Measurements from ENCODE around the gene SLC9A2. TPM values are rescaled to one million over a fixed set of nuclear protein-coding genes. Genes with fewer than 3 reads are reported as not detected.
A peak's percentile ranks its signal among the peaks of the same experiment; 100 is the strongest.

The SLC9A2 gene
- total and polyA plus RNA-seq, 5 donors from 2014 or later: not detected

DNA sequence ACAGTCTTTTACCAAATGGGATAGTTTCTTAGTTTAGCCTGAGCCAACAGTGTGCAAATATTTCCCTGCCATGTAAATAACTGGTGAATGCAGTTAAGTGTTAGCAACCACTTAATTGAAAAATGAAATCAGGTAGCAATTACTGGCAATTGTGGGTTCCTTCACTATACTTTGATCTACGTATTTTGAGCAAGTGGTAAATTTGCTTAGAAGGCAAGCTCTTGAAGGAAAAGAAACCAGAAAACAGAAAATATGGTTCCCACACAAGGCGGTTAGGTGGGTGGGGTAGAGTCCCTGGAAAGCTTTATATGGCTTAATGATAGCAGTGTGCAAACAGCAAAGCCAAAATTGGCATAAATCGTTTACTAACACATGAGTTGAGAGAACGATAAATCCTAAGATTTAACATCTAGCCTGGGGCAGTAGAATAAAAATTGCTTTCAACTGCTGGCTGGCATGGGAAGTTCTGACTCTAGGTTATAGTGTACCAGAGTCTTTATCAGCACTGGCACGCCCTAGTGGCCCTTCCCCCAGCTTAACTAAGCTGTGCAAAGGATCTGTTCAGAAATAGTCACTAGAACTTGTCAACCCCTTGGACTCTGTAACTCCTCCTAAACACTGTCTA lies 17.0 kb downstream of the SLC9A2 start:
- Mint-ChIP-seq H3K36me3 (no peaks in the 10 kb centered on the region), H3K4me1 (no peaks in the 10 kb centered on the region), H3K27ac (no peak overlapping the region), H3K27me3 (peaks cover 4% of the 10 kb centered on the region), H3K9me3 (no peaks in the 10 kb centered on the region), H3K4me3 (no peak overlapping the region)
- Histone ChIP-seq H3K4me1 (ENCODE audit: control insufficient read depth, insufficient read depth, low read length, poor library complexity, severe bottlenecking) (no peaks in the 10 kb centered on the region), H3K4me3 (ENCODE audit: low read depth, low read length) (no peak overlapping the region), H3K27me3 (ENCODE audit: control insufficient read depth, insufficient read depth, low read length) (peaks cover 2% of the 10 kb centered on the region), H3K36me3 (ENCODE audit: control insufficient read depth, insufficient read depth, low read length) (no peaks in the 10 kb centered on the region), H3K9me3 (ENCODE audit: control insufficient read depth in 2 of 2, low read length in 2 of 2) (no peaks in the 10 kb centered on the region), H3K27ac (ENCODE audit: insufficient read depth, low read length, poor library complexity, severe bottlenecking) (no peak overlapping the region)
- DNase-seq (no peak), ATAC-seq (ENCODE audit: low read depth in 2 of 2) (no peak)

GRCh38 chr2:102637358-102637757 lies 18.0 kb downstream of the SLC9A2 start:
- H3K9me3 Mint-ChIP-seq: no peaks in the 10 kb centered on the region
- no peaks in the 10 kb centered on the region for H3K9me3 ChIP-seq (ENCODE audit: control insufficient read depth in 2 of 2, low read length in 2 of 2)
- H3K4me1 ChIP-seq (ENCODE audit: control insufficient read depth, insufficient read depth, low read length, poor library complexity, severe bottlenecking): no peaks in the 10 kb centered on the region
- no peak for DNase-seq
- ATAC-seq (ENCODE audit: low read depth in 2 of 2): no peak
- no peak overlapping the region for H3K27ac Mint-ChIP-seq
- no peak overlapping the region for H3K27ac ChIP-seq (ENCODE audit: insufficient read depth, low read length, poor library complexity, severe bottlenecking)
- no peak overlapping the region for H3K4me3 Mint-ChIP-seq
- H3K27me3 ChIP-seq (ENCODE audit: control insufficient read depth, insufficient read depth, low read length): peaks cover 2% of the 10 kb centered on the region
- peaks cover 6% of the 10 kb centered on the region for H3K27me3 Mint-ChIP-seq
- no peak overlapping the region for H3K4me3 ChIP-seq (ENCODE audit: low read depth, low read length)
- H3K36me3 Mint-ChIP-seq: no peaks in the 10 kb centered on the region
- no peaks in the 10 kb centered on the region for H3K36me3 ChIP-seq (ENCODE audit: control insufficient read depth, insufficient read depth, low read length)
- H3K4me1 Mint-ChIP-seq: no peaks in the 10 kb centered on the region

- no peaks in the 10 kb centered on the region for H3K4me1 Mint-ChIP-seq
Measured at GRCh38 chr2:102639429-102639828, 20.1 kb downstream of the SLC9A2 start.

DNA sequence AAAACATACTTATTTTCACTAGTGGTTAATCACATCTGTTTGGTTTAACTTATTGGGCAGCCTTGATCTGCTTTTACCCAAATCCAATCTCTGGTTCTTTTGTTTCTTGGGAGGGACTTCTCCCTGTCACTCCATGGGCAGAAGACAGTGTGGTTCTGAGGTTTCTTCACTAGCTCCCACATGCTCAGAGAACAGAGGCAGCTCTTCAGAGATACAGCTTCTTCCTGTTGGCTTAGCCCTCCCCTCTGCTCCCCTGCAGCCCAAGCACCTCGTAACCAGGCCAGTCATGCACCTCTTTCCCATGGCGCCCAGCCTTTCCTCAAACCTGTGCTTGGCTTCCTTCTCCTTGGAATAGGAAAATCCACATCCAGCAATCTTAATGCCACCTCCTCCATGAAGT lies 32.8 kb downstream of the SLC9A2 start:
- Mint-ChIP-seq H3K4me3 (no peak overlapping the region), H3K4me1 (no peaks in the 10 kb centered on the region), H3K27me3 (peaks cover 16% of the 10 kb centered on the region), H3K36me3 (no peaks in the 10 kb centered on the region), H3K27ac (no peak overlapping the region), H3K9me3 (peaks cover 0 to 7% (median 2%) of the 10 kb centered on the region in 7 donors)
- Histone ChIP-seq H3K4me1 (ENCODE audit: control insufficient read depth, insufficient read depth, low read length, poor library complexity, severe bottlenecking) (no peaks in the 10 kb centered on the region), H3K27ac (ENCODE audit: insufficient read depth, low read length, poor library complexity, severe bottlenecking) (no peak overlapping the region), H3K4me3 (ENCODE audit: low read depth, low read length) (no peak overlapping the region), H3K36me3 (ENCODE audit: control insufficient read depth, insufficient read depth, low read length) (no peaks in the 10 kb centered on the region), H3K9me3 (ENCODE audit: control insufficient read depth in 2 of 2, low read length in 2 of 2) (no peaks in the 10 kb centered on the region), H3K27me3 (ENCODE audit: control insufficient read depth, insufficient read depth, low read length) (no peaks in the 10 kb centered on the region)
- ATAC-seq (ENCODE audit: low read depth in 2 of 2) (no peak), DNase-seq (no peak)

More at GRCh38 chr2:102639429-102639828, 20.1 kb downstream of the SLC9A2 start:
- H3K9me3 Mint-ChIP-seq: no peaks in the 10 kb centered on the region
- H3K4me3 ChIP-seq (ENCODE audit: low read depth, low read length): no peak overlapping the region
- H3K27me3 ChIP-seq (ENCODE audit: control insufficient read depth, insufficient read depth, low read length): peaks cover 2% of the 10 kb centered on the region
- no peaks in the 10 kb centered on the region for H3K36me3 ChIP-seq (ENCODE audit: control insufficient read depth, insufficient read depth, low read length)
- ATAC-seq (ENCODE audit: low read depth in 2 of 2) (no peak), DNase-seq (no peak)
- no peak overlapping the region for H3K27ac ChIP-seq (ENCODE audit: insufficient read depth, low read length, poor library complexity, severe bottlenecking)
- H3K4me3 Mint-ChIP-seq: no peak overlapping the region
- peaks cover 13% of the 10 kb centered on the region for H3K27me3 Mint-ChIP-seq
- no peaks in the 10 kb centered on the region for H3K36me3 Mint-ChIP-seq
- H3K27ac Mint-ChIP-seq: no peak overlapping the region
- H3K9me3 ChIP-seq (ENCODE audit: control insufficient read depth in 2 of 2, low read length in 2 of 2): no peaks in the 10 kb centered on the region
- H3K4me1 ChIP-seq (ENCODE audit: control insufficient read depth, insufficient read depth, low read length, poor library complexity, severe bottlenecking): no peaks in the 10 kb centered on the region

DNA sequence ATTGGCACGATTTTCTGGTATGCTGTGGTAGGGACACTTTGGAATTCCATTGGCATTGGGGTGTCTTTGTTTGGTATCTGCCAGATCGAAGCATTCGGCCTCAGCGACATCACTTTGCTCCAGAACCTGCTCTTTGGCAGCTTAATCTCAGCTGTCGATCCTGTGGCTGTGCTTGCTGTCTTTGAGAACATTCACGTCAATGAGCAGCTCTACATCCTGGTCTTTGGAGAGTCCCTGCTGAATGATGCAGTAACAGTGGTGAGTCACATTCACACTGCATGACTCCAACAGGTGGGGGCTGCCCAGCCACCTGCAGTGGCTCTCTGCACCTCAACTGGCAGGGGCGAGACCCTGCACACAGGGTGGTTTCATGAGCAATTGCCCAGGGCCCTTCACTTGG lies 38.4 kb downstream of the SLC9A2 start:
- Histone ChIP-seq H3K27ac (ENCODE audit: insufficient read depth, low read length, poor library complexity, severe bottlenecking) (no peak overlapping the region), H3K4me1 (ENCODE audit: control insufficient read depth, insufficient read depth, low read length, poor library complexity, severe bottlenecking) (no peaks in the 10 kb centered on the region), H3K9me3 (ENCODE audit: control insufficient read depth in 2 of 2, low read length in 2 of 2) (no peaks in the 10 kb centered on the region), H3K4me3 (ENCODE audit: low read depth, low read length) (no peak overlapping the region), H3K36me3 (ENCODE audit: control insufficient read depth, insufficient read depth, low read length) (no peaks in the 10 kb centered on the region), H3K27me3 (ENCODE audit: control insufficient read depth, insufficient read depth, low read length) (no peaks in the 10 kb centered on the region)
- ATAC-seq (ENCODE audit: low read depth in 2 of 2) (no peak), DNase-seq (peak in 1 of 3 donors; percentile 5)
- Mint-ChIP-seq H3K27me3 (peaks cover 12% of the 10 kb centered on the region), H3K4me3 (no peak overlapping the region), H3K4me1 (peaks cover 0 to 7% (median 2%) of the 10 kb centered on the region in 4 donors), H3K36me3 (no peaks in the 10 kb centered on the region), H3K27ac (no peak overlapping the region), H3K9me3 (no peaks in the 10 kb centered on the region)

- Mint-ChIP-seq H3K36me3 (no peaks in the 10 kb centered on the region), H3K27ac (no peak overlapping the region), H3K4me3 (no peak overlapping the region), H3K9me3 (no peaks in the 10 kb centered on the region), H3K27me3 (peaks cover 7% of the 10 kb centered on the region), H3K4me1 (peaks cover 0 to 11% (median 5%) of the 10 kb centered on the region in 4 donors)
- H3K4me3 ChIP-seq (ENCODE audit: low read depth, low read length): no peak overlapping the region
- no peaks in the 10 kb centered on the region for H3K9me3 ChIP-seq (ENCODE audit: control insufficient read depth in 2 of 2, low read length in 2 of 2)
- no peaks in the 10 kb centered on the region for H3K27me3 ChIP-seq (ENCODE audit: control insufficient read depth, insufficient read depth, low read length)
- ATAC-seq (ENCODE audit: low read depth in 2 of 2): no peak
- DNase-seq: no peak
- H3K36me3 ChIP-seq (ENCODE audit: control insufficient read depth, insufficient read depth, low read length): no peaks in the 10 kb centered on the region
- H3K4me1 ChIP-seq (ENCODE audit: control insufficient read depth, insufficient read depth, low read length, poor library complexity, severe bottlenecking): no peaks in the 10 kb centered on the region
- no peak overlapping the region for H3K27ac ChIP-seq (ENCODE audit: insufficient read depth, low read length, poor library complexity, severe bottlenecking)
Measured at GRCh38 chr2:102660070-102660469, 40.7 kb downstream of the SLC9A2 start.

GRCh38 chr2:102660574-102660973 lies 41.2 kb downstream of the SLC9A2 start:
- no peak overlapping the region for H3K4me3 Mint-ChIP-seq
- H3K9me3 ChIP-seq (ENCODE audit: control insufficient read depth in 2 of 2, low read length in 2 of 2): no peaks in the 10 kb centered on the region
- H3K27ac Mint-ChIP-seq: no peak overlapping the region
- H3K9me3 Mint-ChIP-seq: no peaks in the 10 kb centered on the region
- peaks cover 7% of the 10 kb centered on the region for H3K27me3 Mint-ChIP-seq
- no peak for DNase-seq
- H3K4me1 Mint-ChIP-seq: peaks cover 0 to 11% (median 5%) of the 10 kb centered on the region in 4 donors
- H3K4me3 ChIP-seq (ENCODE audit: low read depth, low read length): no peak overlapping the region
- H3K27me3 ChIP-seq (ENCODE audit: control insufficient read depth, insufficient read depth, low read length): no peaks in the 10 kb centered on the region
- ATAC-seq (ENCODE audit: low read depth in 2 of 2): no peak
- no peak overlapping the region for H3K27ac ChIP-seq (ENCODE audit: insufficient read depth, low read length, poor library complexity, severe bottlenecking)
- H3K4me1 ChIP-seq (ENCODE audit: control insufficient read depth, insufficient read depth, low read length, poor library complexity, severe bottlenecking): no peaks in the 10 kb centered on the region
- H3K36me3 Mint-ChIP-seq: no peaks in the 10 kb centered on the region
- H3K36me3 ChIP-seq (ENCODE audit: control insufficient read depth, insufficient read depth, low read length): no peaks in the 10 kb centered on the region

DNA sequence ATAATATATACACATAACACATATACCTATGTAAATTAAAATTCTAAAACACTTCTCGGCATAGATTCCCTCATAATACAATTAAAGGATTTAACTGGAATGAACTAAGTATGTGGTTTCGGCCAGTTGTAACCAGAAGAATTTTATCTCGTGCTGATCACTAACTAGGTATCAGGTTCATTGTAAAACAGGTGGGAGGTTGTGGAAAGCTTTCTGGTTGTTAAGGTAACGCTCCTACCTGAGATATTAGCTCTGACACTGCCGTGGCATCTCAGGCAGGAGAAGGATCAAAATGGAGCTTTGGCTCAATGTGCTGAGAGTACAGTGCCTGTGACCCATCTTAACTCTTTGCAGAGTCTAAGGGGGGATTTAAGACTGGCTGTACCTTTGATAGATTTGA lies 42.5 kb downstream of the SLC9A2 start:
- Mint-ChIP-seq H3K4me1 (peaks cover 0 to 11% (median 5%) of the 10 kb centered on the region in 4 donors), H3K27me3 (peaks cover 7% of the 10 kb centered on the region), H3K27ac (no peak overlapping the region), H3K36me3 (no peaks in the 10 kb centered on the region), H3K4me3 (no peak overlapping the region), H3K9me3 (no peaks in the 10 kb centered on the region)
- Histone ChIP-seq H3K27me3 (ENCODE audit: control insufficient read depth, insufficient read depth, low read length) (no peaks in the 10 kb centered on the region), H3K9me3 (ENCODE audit: control insufficient read depth in 2 of 2, low read length in 2 of 2) (no peaks in the 10 kb centered on the region), H3K4me1 (ENCODE audit: control insufficient read depth, insufficient read depth, low read length, poor library complexity, severe bottlenecking) (no peaks in the 10 kb centered on the region), H3K27ac (ENCODE audit: insufficient read depth, low read length, poor library complexity, severe bottlenecking) (no peak overlapping the region), H3K36me3 (ENCODE audit: control insufficient read depth, insufficient read depth, low read length) (no peaks in the 10 kb centered on the region), H3K4me3 (ENCODE audit: low read depth, low read length) (no peak overlapping the region)
- DNase-seq: no peak
- no peak for ATAC-seq (ENCODE audit: low read depth in 2 of 2)

Data from CD4-positive, CD25-positive, alpha-beta regulatory T cell (primary cell).